Natural killer cell (primary cell): ENCODE results near the gene USF2. TPM values are rescaled to one million over a fixed set of nuclear protein-coding genes. Genes with fewer than 3 reads are reported as not detected.

Experiments used
- ATAC-seq, 3 donors: fragments of 150-1000 bp in 2 of 3; fragments of 200-7000 bp in 1 of 3; cut with Tn5 transposase; 1 replicate in 1 of 3; 2 replicates in 2 of 3; pipeline ENCODE4 v1.10.0; 2021; ENCODE audit warnings: mild to moderate bottlenecking in 2 of 3, moderate library complexity in 2 of 3
- DNase-seq, 2 donors: peaks; one replicate each; pipeline versions ENCODE4 v3.0.0 to v3.0.0-alpha.2; 2013 to 2021; ENCODE audit warnings: mixed read lengths in 1 of 2
- H3K27ac ChIP-seq: one replicate; pipeline ENCODE4 v1.5.1; 2013; ENCODE audit warnings: mild to moderate bottlenecking, low read length
- H3K27me3 ChIP-seq: one replicate; pipeline ENCODE4 v1.6.1; 2013; ENCODE audit warnings: low read length; ENCODE audit not compliant: control insufficient read depth, insufficient read depth
- H3K36me3 ChIP-seq: one replicate; pipeline ENCODE4 v1.6.1; 2013; ENCODE audit warnings: low read length; ENCODE audit not compliant: control insufficient read depth, insufficient read depth
- H3K4me1 ChIP-seq: one replicate; pipeline ENCODE4 v1.6.1; 2013; ENCODE audit warnings: low read length; ENCODE audit not compliant: control insufficient read depth, insufficient read depth
- H3K4me3 ChIP-seq: one replicate; pipeline ENCODE4 v1.5.1; 2013; ENCODE audit warnings: low read length
- H3K9me3 ChIP-seq: one replicate; pipeline ENCODE4 v1.6.1; 2013; ENCODE audit warnings: low read length; ENCODE audit not compliant: control insufficient read depth, insufficient read depth
- H3K27ac Mint-ChIP-seq, 2 donors: one replicate each; pipeline ENCODE4 v1.8.0; 2022; ENCODE audit warnings: mild to moderate bottlenecking in 2 of 2, mixed read lengths in 2 of 2, moderate library complexity in 1 of 2
- H3K27me3 Mint-ChIP-seq, 2 donors: one replicate each; pipeline ENCODE4 v1.8.0; 2022; ENCODE audit warnings: low read depth in 2 of 2, mixed read lengths in 2 of 2
- H3K36me3 Mint-ChIP-seq: one replicate; pipeline ENCODE4 v1.8.0; 2022; ENCODE audit warnings: mixed read lengths
- H3K4me1 Mint-ChIP-seq, 2 donors: one replicate each; pipeline ENCODE4 v1.8.0; 2022; ENCODE audit warnings: mixed read lengths in 2 of 2
- H3K4me3 Mint-ChIP-seq: one replicate; pipeline ENCODE4 v1.8.0; 2022; ENCODE audit warnings: mild to moderate bottlenecking, moderate library complexity, mixed read lengths
- H3K9me3 Mint-ChIP-seq, 2 donors: one replicate each; pipeline ENCODE4 v1.8.0; 2022; ENCODE audit warnings: mixed read lengths in 2 of 2
- CTCF ChIP-seq: fragments of 200-600 bp; IDR thresholded peaks from one replicate; pipeline ENCODE4 v1.8.0; 2022; ENCODE audit warnings: antibody characterized with exemption
- WGBS: methylation state at CpG from one replicate; pipeline ENCODE4 v1.1.7; 2013; ENCODE audit warnings: missing lambda C conversion rate; ENCODE audit not compliant: insufficient coverage; 5-methylcytosine and 5-hydroxymethylcytosine counted together
- intact Hi-C: fragments of 100-400 bp; cut with micrococcal nuclease; formaldehyde crosslinking; loops from one replicate; pipeline ENCODE4 v1.14.2; 2022
- total RNA-seq, 4 donors: library from RNA; stranded (reverse); fragments of 120-200 nt in 1 of 4; gene quantifications; one replicate each; pipeline versions ENCODE4 v1.2.3 to v1.2.4, GENCODE V29; 2013 to 2022

Gene USF2
- total RNA-seq, 3 donors from 2014 or later (not counting 1 experiment from before 2014, with no cell fraction given): 243 to 253 (median 250) TPM

GRCh38 chr19:35272954-35273649 is 4.3 kb downstream of the USF2 start:
- Histone ChIP-seq H3K27me3 (no peaks in the 10 kb centered on the region), H3K4me3 (no peak overlapping the region), H3K36me3 (peaks cover 56% of the 10 kb centered on the region), H3K27ac (no peak overlapping the region), H3K9me3 (no peaks in the 10 kb centered on the region), H3K4me1 (peaks cover 32% of the 10 kb centered on the region)
- H3K9me3 Mint-ChIP-seq: no peaks in the 10 kb centered on the region
- intact Hi-C loops: no loop called here
- DNase-seq (no peak), ATAC-seq (no peak)
- WGBS: 89% methylated on average over 10 of the region's 10 CpGs
- peaks cover 7% of the 10 kb centered on the region for H3K36me3 Mint-ChIP-seq
- no peak for TF ChIP-seq CTCF
- no peaks in the 10 kb centered on the region for H3K27me3 Mint-ChIP-seq
- H3K4me3 Mint-ChIP-seq: peak overlapping the region; percentile 58
- H3K27ac Mint-ChIP-seq: peak overlapping the region in 1 of 2 donors; percentile 85
- peaks cover 13 to 38% of the 10 kb centered on the region in 2 donors for H3K4me1 Mint-ChIP-seq

- no peaks in the 10 kb centered on the region for H3K9me3 Mint-ChIP-seq
- peaks cover 61% of the 10 kb centered on the region for H3K36me3 ChIP-seq
- H3K27me3 Mint-ChIP-seq: no peaks in the 10 kb centered on the region
- WGBS: 84% methylated on average over 14 of the region's 14 CpGs
- DNase-seq (no peak), ATAC-seq (no peak)
- peaks cover 13 to 38% of the 10 kb centered on the region in 2 donors for H3K4me1 Mint-ChIP-seq
- no peak overlapping the region for H3K27ac ChIP-seq
- H3K36me3 Mint-ChIP-seq: peaks cover 7% of the 10 kb centered on the region
- no peak for TF ChIP-seq CTCF
- no peak overlapping the region for H3K4me3 Mint-ChIP-seq
- intact Hi-C loops: no loop called here
- no peaks in the 10 kb centered on the region for H3K27me3 ChIP-seq
- no peaks in the 10 kb centered on the region for H3K9me3 ChIP-seq
- H3K27ac Mint-ChIP-seq: peak overlapping the region in 1 of 2 donors; percentile 85
- no peak overlapping the region for H3K4me3 ChIP-seq
- peaks cover 32% of the 10 kb centered on the region for H3K4me1 ChIP-seq
Observed at GRCh38 chr19:35273686-35274259, 5.0 kb downstream of the USF2 start.

- H3K4me3 ChIP-seq: no peak overlapping the region
- no peak for ATAC-seq
- peak overlapping the region in 1 of 2 donors; percentile 53 for H3K27ac Mint-ChIP-seq
- intact Hi-C loops: no loop called here
- peaks cover 7% of the 10 kb centered on the region for H3K36me3 Mint-ChIP-seq
- peaks cover 32% of the 10 kb centered on the region for H3K4me1 ChIP-seq
- no peak for TF ChIP-seq CTCF
- H3K36me3 ChIP-seq: peaks cover 65% of the 10 kb centered on the region
- no peak overlapping the region for H3K4me3 Mint-ChIP-seq
- no peaks in the 10 kb centered on the region for H3K27me3 ChIP-seq
- no peaks in the 10 kb centered on the region for H3K27me3 Mint-ChIP-seq
- WGBS: 90% methylated on average over 5 of the region's 5 CpGs
- H3K4me1 Mint-ChIP-seq: peaks cover 13 to 38% of the 10 kb centered on the region in 2 donors
- H3K9me3 Mint-ChIP-seq: no peaks in the 10 kb centered on the region
- no peaks in the 10 kb centered on the region for H3K9me3 ChIP-seq
- no peak for DNase-seq
- H3K27ac ChIP-seq: no peak overlapping the region
Observed at GRCh38 chr19:35274323-35274722, 5.6 kb downstream of the USF2 start.
